Gastroesophageal sphincter (tissue), 3 donors: ENCODE data around the gene MYO9A.

ENCODE experiments used
- CTCF ChIP-seq, 4 experiments: fragments of 200-600 bp in 2 of 4; fragments of 450-650 bp in 2 of 4; sonication (generic) in 1 of 4; IDR thresholded peaks; one replicate each; pipeline ENCODE4 v1.5.1; 2017 to 2019; ENCODE audit warnings: antibody characterized with exemption in 4 of 4, mild to moderate bottlenecking in 2 of 4, moderate library complexity in 2 of 4
- POLR2A ChIP-seq, 2 donors: fragments of 450-650 bp; IDR thresholded peaks; one replicate each; pipeline ENCODE4 v1.6.1; 2017; ENCODE audit warnings: antibody characterized with exemption in 2 of 2, mild to moderate bottlenecking in 2 of 2, moderate library complexity in 1 of 2
- POLR2AphosphoS5 ChIP-seq: sonication (generic); formaldehyde crosslinking; IDR thresholded peaks from one replicate; pipeline ENCODE4 v1.6.1; 2017; ENCODE audit warnings: antibody characterized with exemption

GRCh38 chr15:72044956-72045355, 73.0 kb downstream of the MYO9A start:
- TF ChIP-seq POLR2AphosphoS5 (no peak), CTCF (IDR thresholded peaks at IDR 0.05) (no peak), POLR2A (IDR thresholded peaks at IDR 0.05) (no peak)
